Activated naive CD8-positive, alpha-beta T cell treated with anti-CD3 and anti-CD28 coated beads for 36 hours (primary cell): ENCODE results near the gene KCNK7. TPM values are rescaled to one million over a fixed set of nuclear protein-coding genes. Genes with fewer than 3 reads are reported as not detected.

ENCODE experiments used
- DNase-seq: peaks from one replicate; pipeline ENCODE4 v3.0.0; 2021
- H3K27ac Mint-ChIP-seq: one replicate; pipeline ENCODE4 v1.8.0; 2022; ENCODE audit warnings: mild to moderate bottlenecking, moderate library complexity, mixed read lengths
- H3K27me3 Mint-ChIP-seq: one replicate; pipeline ENCODE4 v1.8.0; 2022; ENCODE audit warnings: mild to moderate bottlenecking, mixed read lengths
- H3K36me3 Mint-ChIP-seq: one replicate; pipeline ENCODE4 v1.8.0; 2021; ENCODE audit warnings: mild to moderate bottlenecking, mixed read lengths
- H3K4me1 Mint-ChIP-seq: one replicate; pipeline ENCODE4 v1.8.0; 2021; ENCODE audit warnings: mixed read lengths
- H3K4me3 Mint-ChIP-seq: one replicate; pipeline ENCODE4 v1.8.0; 2022; ENCODE audit warnings: mild to moderate bottlenecking, moderate library complexity, mixed read lengths
- H3K9me3 Mint-ChIP-seq: one replicate; pipeline ENCODE4 v1.8.0; 2022; ENCODE audit warnings: mixed read lengths
- total RNA-seq, 2 experiments: library from RNA; stranded (reverse); gene quantifications; one replicate each; pipeline ENCODE4 v1.2.3, GENCODE V29; 2021

The KCNK7 gene
- total RNA-seq, 2 experiments from 2014 or later = 0.37 to 0.62 TPM

DNA sequence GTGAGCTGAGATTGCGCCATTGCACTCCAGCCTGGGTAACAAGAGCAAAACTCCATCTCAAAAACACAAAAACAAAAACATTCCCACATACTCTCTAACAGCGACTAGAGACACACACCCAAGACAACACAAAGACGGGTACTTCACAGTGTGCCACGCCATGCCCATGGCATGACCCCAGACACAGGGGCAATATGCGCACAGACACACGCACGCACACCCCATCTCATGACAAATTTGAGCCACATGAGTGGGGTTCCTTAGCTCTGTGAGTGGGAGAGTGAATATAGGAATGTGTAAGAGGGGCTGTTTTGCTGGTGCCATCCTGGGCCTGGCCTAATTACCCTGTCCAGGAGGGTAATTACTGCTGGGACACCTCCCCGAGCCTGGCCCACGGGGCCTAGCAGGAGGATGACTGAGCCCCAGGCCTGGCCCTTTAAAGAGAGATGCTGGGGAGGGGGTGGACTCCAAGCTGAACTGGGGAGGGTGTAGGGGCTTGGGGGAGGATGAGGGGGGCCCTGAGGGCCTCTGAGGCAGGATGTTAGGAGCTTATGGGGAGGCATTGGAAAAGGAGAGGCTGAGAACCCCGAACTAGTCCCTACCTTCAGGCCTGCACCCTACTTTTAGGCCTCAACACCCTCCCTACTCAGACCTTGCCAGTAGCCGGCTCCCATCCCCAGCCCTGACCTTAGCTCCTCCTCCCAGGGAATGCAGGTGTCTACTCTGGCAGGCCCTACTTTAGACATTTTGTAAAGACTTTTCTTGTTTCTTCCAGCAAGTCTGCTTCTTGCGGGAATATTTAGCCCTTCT is 38.9 kb downstream of the KCNK7 start:
- Mint-ChIP-seq H3K4me3 (peak overlapping the region; percentile 85), H3K27me3 (no peaks in the 10 kb centered on the region), H3K27ac (peak overlapping the region; percentile 80), H3K4me1 (peaks cover 61% of the 10 kb centered on the region), H3K9me3 (no peaks in the 10 kb centered on the region), H3K36me3 (peaks cover 5% of the 10 kb centered on the region)
- no peak for DNase-seq

DNA sequence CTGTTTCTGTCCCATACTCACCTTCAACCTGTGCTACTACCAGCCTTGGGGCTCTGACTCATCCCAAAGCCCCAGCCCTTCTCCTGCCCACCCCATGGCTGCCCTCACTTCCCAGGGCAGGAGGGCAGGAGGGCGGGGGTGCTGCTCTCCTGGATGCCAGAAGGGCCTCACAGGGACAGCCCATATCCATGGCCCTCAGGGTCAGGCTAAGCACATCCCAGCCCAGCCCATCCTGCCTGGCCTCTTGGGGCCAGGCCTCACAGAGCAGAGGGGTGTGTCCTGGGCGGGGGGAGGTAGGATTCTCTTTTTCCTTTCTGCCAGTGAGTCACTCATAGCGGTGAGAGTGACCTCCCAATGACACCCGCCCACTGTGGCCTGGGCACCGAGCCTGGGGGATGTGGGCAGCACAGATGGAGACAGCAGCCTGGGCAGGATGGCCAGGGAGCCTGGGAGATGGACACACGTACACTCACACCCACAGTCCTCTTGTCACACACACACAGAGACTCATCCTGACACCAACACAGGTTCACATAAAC is 39.8 kb downstream of the KCNK7 start:
- peaks cover 63% of the 10 kb centered on the region for H3K4me1 Mint-ChIP-seq
- peak; percentile 47 for DNase-seq
- H3K27me3 Mint-ChIP-seq = no peaks in the 10 kb centered on the region
- H3K9me3 Mint-ChIP-seq = no peaks in the 10 kb centered on the region
- peak overlapping the region; percentile 85 for H3K4me3 Mint-ChIP-seq
- H3K36me3 Mint-ChIP-seq = peaks cover 10% of the 10 kb centered on the region
- H3K27ac Mint-ChIP-seq = peak overlapping the region; percentile 80

DNA sequence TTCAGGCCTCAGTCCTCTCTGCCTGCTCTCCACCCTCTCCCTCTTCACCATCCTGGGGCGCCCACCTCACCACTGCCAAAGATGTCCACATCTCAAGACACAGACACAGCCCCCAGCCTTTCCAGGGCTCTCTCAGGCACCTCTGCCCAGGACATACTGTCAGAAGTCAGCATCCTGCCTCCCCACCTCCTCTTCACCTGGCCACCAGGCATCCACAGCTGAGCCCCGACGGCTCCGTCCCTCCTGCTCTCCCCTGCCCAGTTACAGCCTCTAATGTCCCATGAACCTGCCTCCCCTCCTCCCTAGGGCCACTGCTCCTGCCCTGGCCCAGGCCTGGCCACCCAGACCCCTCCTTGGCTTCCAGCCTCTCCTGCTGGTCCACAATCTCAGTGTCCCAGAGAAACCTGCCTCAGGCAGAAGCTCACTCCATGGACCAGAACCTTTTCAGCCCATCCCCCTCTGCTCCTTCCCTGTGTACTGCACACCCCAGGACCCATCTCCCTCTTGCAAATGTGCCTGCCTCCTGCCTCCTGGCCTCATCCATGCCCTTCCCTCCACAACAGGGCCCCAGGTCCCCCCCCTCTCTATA is 40.7 kb downstream of the KCNK7 start:
- Mint-ChIP-seq H3K27ac (peak overlapping the region; percentile 61), H3K27me3 (no peaks in the 10 kb centered on the region), H3K4me3 (peak overlapping the region; percentile 29), H3K9me3 (no peaks in the 10 kb centered on the region), H3K36me3 (peaks cover 12% of the 10 kb centered on the region), H3K4me1 (peaks cover 55% of the 10 kb centered on the region)
- DNase-seq = no peak

DNA sequence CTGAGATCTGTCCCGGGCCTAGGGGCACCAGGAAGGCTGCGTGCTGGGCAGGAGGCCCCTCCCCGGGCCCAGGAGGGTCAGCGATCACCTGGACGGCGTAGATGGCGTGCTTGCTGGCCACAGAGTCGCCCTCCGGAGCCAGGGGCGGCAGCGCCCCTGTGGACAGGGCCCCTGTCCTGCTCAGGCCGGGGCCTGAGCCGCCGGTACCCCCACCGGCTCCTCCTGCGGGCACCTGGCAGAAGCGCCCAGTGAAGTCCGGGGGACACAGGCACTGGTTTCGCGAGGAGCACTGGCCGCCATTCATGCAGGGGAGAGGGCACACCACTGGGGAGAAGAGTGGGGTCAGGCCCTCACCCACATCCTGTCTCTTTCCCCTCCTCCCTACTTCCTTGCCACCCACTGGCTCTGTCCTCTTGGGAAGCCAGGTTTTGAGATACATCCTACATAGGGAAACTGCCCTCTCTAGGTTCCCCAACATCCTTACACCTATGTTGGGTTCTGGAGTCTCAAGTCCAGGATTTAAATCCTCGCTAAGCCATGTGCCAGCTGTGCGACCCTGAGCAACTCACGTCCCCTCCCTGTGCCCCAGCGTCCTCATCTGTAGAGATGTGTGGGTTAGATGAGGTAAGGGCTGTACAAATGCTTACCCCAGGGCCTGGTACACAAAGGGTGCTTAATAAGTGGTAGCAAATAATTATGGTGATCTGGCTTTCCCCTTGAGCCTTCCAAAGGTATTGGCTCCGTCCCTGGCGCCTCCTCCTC is 41.4 kb downstream of the KCNK7 start:
- H3K4me1 Mint-ChIP-seq = peaks cover 52% of the 10 kb centered on the region
- no peaks in the 10 kb centered on the region for H3K27me3 Mint-ChIP-seq
- no peak for DNase-seq

GRCh38 chr11:65553301-65554001 is 42.1 kb downstream of the KCNK7 start:
- H3K36me3 Mint-ChIP-seq = peaks cover 18% of the 10 kb centered on the region
- no peaks in the 10 kb centered on the region for H3K27me3 Mint-ChIP-seq
- DNase-seq = peak; percentile 70
- H3K4me3 Mint-ChIP-seq = peak overlapping the region; percentile 29
- no peaks in the 10 kb centered on the region for H3K9me3 Mint-ChIP-seq
- H3K4me1 Mint-ChIP-seq = peaks cover 54% of the 10 kb centered on the region
- peak overlapping the region; percentile 12 for H3K27ac Mint-ChIP-seq

More for the DNA sequence above, 41.4 kb downstream of the KCNK7 start:
- no peaks in the 10 kb centered on the region for H3K9me3 Mint-ChIP-seq
- H3K36me3 Mint-ChIP-seq = peaks cover 16% of the 10 kb centered on the region
- H3K4me3 Mint-ChIP-seq = peak overlapping the region; percentile 64
- peak overlapping the region; percentile 61 for H3K27ac Mint-ChIP-seq

- Mint-ChIP-seq H3K27me3 (no peaks in the 10 kb centered on the region), H3K27ac (no peak overlapping the region), H3K4me3 (no peak overlapping the region), H3K9me3 (no peaks in the 10 kb centered on the region), H3K4me1 (peaks cover 63% of the 10 kb centered on the region), H3K36me3 (peaks cover 23% of the 10 kb centered on the region)
- DNase-seq = no peak
Observed at GRCh38 chr11:65552388-65552951, 43.1 kb downstream of the KCNK7 start.

DNA sequence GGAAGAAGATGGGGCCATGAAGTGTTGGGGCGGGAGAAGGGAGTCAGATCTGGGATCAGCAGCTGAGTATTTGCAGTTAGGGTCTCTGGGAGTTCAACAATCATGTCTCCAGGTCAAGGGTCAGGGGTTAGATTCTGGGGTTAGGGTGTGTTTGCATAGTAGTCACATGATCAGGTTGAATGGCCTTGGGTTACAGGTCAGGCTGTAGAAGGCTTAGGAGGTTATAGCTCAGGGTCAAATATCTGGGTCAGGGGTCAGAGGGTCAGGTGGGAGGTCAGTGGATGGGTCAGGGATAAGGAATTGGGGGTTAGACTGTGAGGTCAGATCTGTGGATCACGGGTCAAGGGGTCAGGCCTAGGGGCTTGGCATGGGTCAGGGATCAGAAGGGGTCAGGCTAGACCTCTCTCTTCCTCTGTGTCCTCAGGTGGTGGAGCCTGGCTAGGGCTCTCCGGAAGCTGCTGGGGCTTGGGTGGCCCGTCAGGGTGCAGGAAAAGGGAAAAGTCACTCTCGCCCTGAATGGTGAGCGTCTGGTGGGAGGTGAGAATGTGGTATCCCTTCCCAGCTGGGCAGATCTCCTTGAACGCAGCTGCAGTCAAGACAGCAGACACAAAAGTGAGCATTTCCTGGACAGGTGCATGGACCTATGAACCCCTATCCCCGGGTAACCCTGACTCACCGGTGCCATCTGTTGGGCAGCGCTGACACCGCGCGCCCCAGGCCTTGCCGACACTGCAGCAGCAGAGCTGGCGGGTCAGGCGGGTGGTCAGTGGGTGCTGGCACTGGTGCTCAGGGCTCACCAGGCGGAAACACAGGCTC is 43.8 kb downstream of the KCNK7 start:
- Mint-ChIP-seq H3K9me3 (no peaks in the 10 kb centered on the region), H3K27me3 (no peaks in the 10 kb centered on the region), H3K27ac (peak overlapping the region; percentile 50), H3K36me3 (peaks cover 23% of the 10 kb centered on the region), H3K4me1 (peaks cover 60% of the 10 kb centered on the region), H3K4me3 (no peak overlapping the region)
- peak; percentile 55 for DNase-seq

DNA sequence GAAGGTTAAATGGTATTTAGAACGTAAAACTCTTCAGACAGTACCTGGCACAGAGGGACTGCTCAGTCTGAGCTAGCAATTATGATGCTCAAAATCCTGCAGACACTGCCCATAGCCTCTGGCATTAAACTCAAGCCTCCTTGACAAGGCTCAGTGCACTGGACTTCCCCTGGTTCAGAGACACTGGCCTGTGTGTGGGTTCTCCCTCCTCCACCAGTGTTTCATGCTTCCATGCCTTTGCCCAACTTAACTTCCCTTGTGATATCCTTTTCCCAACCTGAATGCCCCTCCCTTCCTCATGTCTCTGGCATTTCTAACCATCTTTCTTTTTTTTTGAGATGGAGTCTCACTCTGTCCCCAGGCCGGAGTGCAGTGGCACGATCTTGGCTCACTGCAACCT is 46.5 kb downstream of the KCNK7 start:
- H3K4me1 Mint-ChIP-seq = peaks cover 46% of the 10 kb centered on the region
- H3K36me3 Mint-ChIP-seq = peaks cover 22% of the 10 kb centered on the region
- no peak for DNase-seq
- no peaks in the 10 kb centered on the region for H3K27me3 Mint-ChIP-seq
- no peak overlapping the region for H3K27ac Mint-ChIP-seq
- no peaks in the 10 kb centered on the region for H3K9me3 Mint-ChIP-seq
- H3K4me3 Mint-ChIP-seq = no peak overlapping the region

DNA sequence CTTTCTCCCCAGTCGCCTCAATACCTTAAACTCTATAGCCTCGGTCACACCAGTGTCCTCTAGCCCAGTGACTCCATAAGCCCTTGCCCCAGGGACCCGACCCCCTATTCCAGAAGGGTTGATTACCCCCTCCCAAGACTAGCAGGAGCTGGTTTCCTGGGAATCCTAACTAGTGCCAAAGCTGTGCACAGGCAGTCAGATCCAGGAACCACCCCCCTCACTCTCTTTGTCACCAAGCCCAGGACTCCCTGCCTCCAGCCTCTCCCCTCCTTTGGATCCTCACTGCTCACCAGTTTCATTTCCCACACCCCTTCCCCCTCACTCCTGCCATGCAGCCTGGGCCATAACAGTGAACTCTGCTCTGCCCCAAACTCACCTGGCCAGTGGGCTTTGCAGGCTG is 47.2 kb downstream of the KCNK7 start:
- Mint-ChIP-seq H3K4me3 (peak overlapping the region; percentile 26), H3K27ac (peak overlapping the region; percentile 46)

DNA sequence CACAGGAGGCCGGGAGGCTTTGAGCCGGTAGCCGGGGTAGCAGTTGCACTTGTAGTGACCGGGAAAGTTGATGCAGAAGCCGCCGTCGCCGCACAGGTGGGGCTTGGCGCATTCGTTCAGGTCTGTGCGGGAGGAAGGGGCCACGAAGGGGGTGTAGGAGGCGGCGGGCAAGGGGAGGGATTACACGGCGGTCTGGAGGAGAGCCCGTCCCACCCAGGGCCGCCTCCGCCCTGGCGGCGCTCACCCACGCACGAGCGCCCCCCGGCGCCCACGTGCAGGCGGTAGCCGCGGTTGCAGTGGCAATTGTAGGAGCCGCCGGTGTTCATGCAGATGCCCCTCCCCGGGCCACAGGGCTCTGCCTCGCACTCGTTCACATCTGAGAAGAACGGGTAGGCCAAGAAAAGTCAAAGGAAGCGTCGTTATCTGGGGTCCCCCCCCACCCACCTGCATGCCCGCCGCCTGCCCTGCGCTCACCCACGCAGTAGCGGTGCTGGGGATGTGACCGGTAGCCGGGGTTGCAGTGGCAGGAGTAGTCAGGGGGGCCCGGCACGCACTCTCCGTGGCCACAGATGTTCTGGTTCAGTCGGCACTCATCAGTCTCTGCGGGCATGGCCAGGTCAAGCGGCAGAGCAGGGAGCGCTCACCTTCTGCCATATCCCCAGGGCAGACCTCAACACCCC is 48.0 kb downstream of the KCNK7 start:
- Mint-ChIP-seq H3K27me3 (no peaks in the 10 kb centered on the region), H3K9me3 (no peaks in the 10 kb centered on the region), H3K4me1 (peaks cover 40% of the 10 kb centered on the region), H3K4me3 (peak overlapping the region; percentile 26), H3K36me3 (peaks cover 23% of the 10 kb centered on the region), H3K27ac (peak overlapping the region; percentile 46)
- DNase-seq = no peak

More for the DNA sequence above, 47.2 kb downstream of the KCNK7 start:
- DNase-seq = no peak
- Mint-ChIP-seq H3K4me1 (peaks cover 46% of the 10 kb centered on the region), H3K27me3 (no peaks in the 10 kb centered on the region), H3K9me3 (no peaks in the 10 kb centered on the region), H3K36me3 (peaks cover 23% of the 10 kb centered on the region)

- H3K36me3 Mint-ChIP-seq = peaks cover 17% of the 10 kb centered on the region
- H3K4me3 Mint-ChIP-seq = peak overlapping the region; percentile 76
- H3K27me3 Mint-ChIP-seq = no peaks in the 10 kb centered on the region
- DNase-seq = peak; percentile 98
- no peaks in the 10 kb centered on the region for H3K9me3 Mint-ChIP-seq
- H3K4me1 Mint-ChIP-seq = peaks cover 33% of the 10 kb centered on the region
- H3K27ac Mint-ChIP-seq = peak overlapping the region; percentile 80
Observed at GRCh38 chr11:65546217-65546958, 49.2 kb downstream of the KCNK7 start.

DNA sequence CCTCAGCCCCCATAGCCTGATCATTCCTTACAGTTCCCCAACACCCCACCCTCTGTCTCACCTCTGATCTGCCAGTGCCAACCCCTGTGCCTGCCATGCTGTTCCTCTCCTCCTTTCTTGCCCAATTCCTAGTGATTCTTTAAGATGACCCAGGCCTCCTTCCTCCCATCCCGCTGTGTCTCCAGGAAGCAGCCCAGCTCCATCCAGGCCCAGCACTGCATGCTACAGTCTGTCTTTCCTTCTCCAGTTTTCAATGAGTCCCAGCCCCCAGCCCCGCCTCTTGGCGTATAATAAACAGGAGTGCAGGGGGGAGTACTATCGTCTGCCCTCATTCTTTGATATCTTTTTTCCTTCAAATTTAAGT is 49.8 kb downstream of the KCNK7 start:
- Mint-ChIP-seq H3K9me3 (no peaks in the 10 kb centered on the region), H3K27me3 (no peaks in the 10 kb centered on the region), H3K4me3 (peak overlapping the region; percentile 76), H3K27ac (peak overlapping the region; percentile 80), H3K4me1 (peaks cover 35% of the 10 kb centered on the region), H3K36me3 (peaks cover 15% of the 10 kb centered on the region)
- DNase-seq = no peak
